A549 (cell line): ENCODE measurements around the gene ANKRD65.

Experiments
- CHD4 ChIP-seq: fragments of 200-600 bp; sonication (generic); IDR thresholded peaks from 2 replicates; pipeline ENCODE4 v1.6.1; 2016; ENCODE audit warnings: antibody characterized with exemption, mild to moderate bottlenecking, borderline replicate concordance
- EP300 ChIP-seq, 2 experiments: fragments of >200 bp; sonication (Bioruptor Twin); formaldehyde crosslinking; IDR thresholded peaks; 2 replicates in 1 of 2; 3 replicates in 1 of 2; pipeline ENCODE4 v1.6.1; 2016 to 2017
- HDAC2 ChIP-seq: fragments of 200-600 bp; sonication (generic); IDR thresholded peaks from 2 replicates; pipeline ENCODE4 v1.6.1; 2016
- MAZ ChIP-seq: fragments of 150-350 bp; IDR thresholded peaks from 2 replicates; pipeline ENCODE4 v1.6.1; 2014; ENCODE audit warnings: antibody characterized with exemption, low read depth, low read length, borderline replicate concordance
- POLR2A ChIP-seq: IDR thresholded peaks from 2 replicates; pipeline ENCODE4 v1.6.1; 2012; ENCODE audit warnings: mild to moderate bottlenecking, low read length
- RCOR1 ChIP-seq: fragments of 150-350 bp; IDR thresholded peaks from 2 replicates; pipeline ENCODE4 v1.6.1; 2014; ENCODE audit warnings: antibody characterized with exemption, low read length, low read depth
- TF ChIP-seq, protein P1 (sequence below): fragments of >200 bp; sonication (Bioruptor Twin); formaldehyde crosslinking; IDR thresholded peaks from 3 replicates; pipeline ENCODE4 v1.5.1; 2016
- TF ChIP-seq, protein P2 (sequence below): IDR thresholded peaks from 2 replicates; pipeline ENCODE4 v1.6.1; 2012
- TF ChIP-seq, protein P3 (sequence below): fragments of 450-650 bp; IDR thresholded peaks from 2 replicates; pipeline ENCODE4 v1.6.1; 2014; ENCODE audit warnings: antibody characterized with exemption
- TF ChIP-seq, protein P4 (sequence below): fragments of 200-600 bp; sonication (generic); IDR thresholded peaks from 2 replicates; pipeline ENCODE4 v1.6.1; 2016; ENCODE audit warnings: antibody characterized with exemption, mild to moderate bottlenecking, moderate library complexity
- TF ChIP-seq, protein P5 (sequence below): IDR thresholded peaks from 2 replicates; pipeline ENCODE4 v1.6.1; 2012

DNA sequence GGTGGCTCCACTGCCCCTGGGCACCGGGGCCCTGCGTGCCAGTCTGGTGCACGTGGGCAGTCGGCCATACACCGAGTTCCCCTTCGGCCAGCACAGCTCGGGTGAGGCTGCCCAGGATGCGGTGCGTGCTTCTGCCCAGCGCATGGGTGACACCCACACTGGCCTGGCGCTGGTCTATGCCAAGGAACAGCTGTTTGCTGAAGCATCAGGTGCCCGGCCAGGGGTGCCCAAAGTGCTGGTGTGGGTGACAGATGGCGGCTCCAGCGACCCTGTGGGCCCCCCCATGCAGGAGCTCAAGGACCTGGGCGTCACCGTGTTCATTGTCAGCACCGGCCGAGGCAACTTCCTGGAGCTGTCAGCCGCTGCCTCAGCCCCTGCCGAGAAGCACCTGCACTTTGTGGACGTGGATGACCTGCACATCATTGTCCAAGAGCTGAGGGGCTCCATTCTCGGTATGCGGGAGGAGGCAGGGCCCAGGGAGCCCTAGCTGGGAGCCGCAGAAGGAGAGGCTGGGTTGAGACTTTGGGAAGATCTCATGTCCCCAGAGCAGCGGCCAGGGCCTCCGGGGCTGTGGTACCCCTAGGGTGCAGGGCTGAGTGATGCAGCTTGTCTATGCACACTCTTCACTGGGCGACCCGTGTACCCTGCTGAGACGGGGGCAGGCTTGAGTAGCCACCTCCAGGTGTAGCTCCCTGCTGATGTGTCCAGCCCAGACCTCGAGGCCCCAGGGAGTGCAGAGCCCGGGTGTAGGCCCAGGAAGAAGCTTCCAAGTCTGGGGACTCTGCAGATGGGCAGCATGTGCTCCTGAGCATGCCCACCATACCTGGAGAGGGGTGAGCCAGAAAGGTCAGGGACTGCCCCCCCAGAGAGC, 16.2 kb upstream of the ANKRD65 start:
- TF ChIP-seq EP300 (IDR thresholded peaks at IDR 0.05): no peak
- no peak for TF ChIP-seq RCOR1
- TF ChIP-seq, protein P1, sequence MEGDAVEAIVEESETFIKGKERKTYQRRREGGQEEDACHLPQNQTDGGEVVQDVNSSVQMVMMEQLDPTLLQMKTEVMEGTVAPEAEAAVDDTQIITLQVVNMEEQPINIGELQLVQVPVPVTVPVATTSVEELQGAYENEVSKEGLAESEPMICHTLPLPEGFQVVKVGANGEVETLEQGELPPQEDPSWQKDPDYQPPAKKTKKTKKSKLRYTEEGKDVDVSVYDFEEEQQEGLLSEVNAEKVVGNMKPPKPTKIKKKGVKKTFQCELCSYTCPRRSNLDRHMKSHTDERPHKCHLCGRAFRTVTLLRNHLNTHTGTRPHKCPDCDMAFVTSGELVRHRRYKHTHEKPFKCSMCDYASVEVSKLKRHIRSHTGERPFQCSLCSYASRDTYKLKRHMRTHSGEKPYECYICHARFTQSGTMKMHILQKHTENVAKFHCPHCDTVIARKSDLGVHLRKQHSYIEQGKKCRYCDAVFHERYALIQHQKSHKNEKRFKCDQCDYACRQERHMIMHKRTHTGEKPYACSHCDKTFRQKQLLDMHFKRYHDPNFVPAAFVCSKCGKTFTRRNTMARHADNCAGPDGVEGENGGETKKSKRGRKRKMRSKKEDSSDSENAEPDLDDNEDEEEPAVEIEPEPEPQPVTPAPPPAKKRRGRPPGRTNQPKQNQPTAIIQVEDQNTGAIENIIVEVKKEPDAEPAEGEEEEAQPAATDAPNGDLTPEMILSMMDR: no peak
- TF ChIP-seq MAZ: no peak
- no peak for TF ChIP-seq HDAC2
- no peak for TF ChIP-seq POLR2A
- TF ChIP-seq, protein P2, sequence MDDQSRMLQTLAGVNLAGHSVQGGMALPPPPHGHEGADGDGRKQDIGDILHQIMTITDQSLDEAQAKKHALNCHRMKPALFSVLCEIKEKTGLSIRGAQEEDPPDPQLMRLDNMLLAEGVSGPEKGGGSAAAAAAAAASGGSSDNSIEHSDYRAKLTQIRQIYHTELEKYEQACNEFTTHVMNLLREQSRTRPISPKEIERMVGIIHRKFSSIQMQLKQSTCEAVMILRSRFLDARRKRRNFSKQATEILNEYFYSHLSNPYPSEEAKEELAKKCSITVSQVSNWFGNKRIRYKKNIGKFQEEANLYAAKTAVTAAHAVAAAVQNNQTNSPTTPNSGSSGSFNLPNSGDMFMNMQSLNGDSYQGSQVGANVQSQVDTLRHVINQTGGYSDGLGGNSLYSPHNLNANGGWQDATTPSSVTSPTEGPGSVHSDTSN: no peak
- TF ChIP-seq, protein P3, sequence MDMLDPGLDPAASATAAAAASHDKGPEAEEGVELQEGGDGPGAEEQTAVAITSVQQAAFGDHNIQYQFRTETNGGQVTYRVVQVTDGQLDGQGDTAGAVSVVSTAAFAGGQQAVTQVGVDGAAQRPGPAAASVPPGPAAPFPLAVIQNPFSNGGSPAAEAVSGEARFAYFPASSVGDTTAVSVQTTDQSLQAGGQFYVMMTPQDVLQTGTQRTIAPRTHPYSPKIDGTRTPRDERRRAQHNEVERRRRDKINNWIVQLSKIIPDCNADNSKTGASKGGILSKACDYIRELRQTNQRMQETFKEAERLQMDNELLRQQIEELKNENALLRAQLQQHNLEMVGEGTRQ: no peak
- TF ChIP-seq, protein P4, sequence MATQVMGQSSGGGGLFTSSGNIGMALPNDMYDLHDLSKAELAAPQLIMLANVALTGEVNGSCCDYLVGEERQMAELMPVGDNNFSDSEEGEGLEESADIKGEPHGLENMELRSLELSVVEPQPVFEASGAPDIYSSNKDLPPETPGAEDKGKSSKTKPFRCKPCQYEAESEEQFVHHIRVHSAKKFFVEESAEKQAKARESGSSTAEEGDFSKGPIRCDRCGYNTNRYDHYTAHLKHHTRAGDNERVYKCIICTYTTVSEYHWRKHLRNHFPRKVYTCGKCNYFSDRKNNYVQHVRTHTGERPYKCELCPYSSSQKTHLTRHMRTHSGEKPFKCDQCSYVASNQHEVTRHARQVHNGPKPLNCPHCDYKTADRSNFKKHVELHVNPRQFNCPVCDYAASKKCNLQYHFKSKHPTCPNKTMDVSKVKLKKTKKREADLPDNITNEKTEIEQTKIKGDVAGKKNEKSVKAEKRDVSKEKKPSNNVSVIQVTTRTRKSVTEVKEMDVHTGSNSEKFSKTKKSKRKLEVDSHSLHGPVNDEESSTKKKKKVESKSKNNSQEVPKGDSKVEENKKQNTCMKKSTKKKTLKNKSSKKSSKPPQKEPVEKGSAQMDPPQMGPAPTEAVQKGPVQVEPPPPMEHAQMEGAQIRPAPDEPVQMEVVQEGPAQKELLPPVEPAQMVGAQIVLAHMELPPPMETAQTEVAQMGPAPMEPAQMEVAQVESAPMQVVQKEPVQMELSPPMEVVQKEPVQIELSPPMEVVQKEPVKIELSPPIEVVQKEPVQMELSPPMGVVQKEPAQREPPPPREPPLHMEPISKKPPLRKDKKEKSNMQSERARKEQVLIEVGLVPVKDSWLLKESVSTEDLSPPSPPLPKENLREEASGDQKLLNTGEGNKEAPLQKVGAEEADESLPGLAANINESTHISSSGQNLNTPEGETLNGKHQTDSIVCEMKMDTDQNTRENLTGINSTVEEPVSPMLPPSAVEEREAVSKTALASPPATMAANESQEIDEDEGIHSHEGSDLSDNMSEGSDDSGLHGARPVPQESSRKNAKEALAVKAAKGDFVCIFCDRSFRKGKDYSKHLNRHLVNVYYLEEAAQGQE: no peak
- TF ChIP-seq, protein P5, sequence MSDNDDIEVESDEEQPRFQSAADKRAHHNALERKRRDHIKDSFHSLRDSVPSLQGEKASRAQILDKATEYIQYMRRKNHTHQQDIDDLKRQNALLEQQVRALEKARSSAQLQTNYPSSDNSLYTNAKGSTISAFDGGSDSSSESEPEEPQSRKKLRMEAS: no peak
- no peak for TF ChIP-seq CHD4
